Measurements from ENCODE around the gene NSUN4. TPM values are rescaled to one million over a fixed set of nuclear protein-coding genes. Genes with fewer than 3 reads are reported as not detected.
"Not testable (repeated sequence)": the region's sequence is repeated elsewhere in the genome, so short reads cannot be mapped to it uniquely, and the experiment has no call there.

Gene NSUN4
- total RNA-seq, 1 donor from 2014 or later: 18.5 TPM

DNA sequence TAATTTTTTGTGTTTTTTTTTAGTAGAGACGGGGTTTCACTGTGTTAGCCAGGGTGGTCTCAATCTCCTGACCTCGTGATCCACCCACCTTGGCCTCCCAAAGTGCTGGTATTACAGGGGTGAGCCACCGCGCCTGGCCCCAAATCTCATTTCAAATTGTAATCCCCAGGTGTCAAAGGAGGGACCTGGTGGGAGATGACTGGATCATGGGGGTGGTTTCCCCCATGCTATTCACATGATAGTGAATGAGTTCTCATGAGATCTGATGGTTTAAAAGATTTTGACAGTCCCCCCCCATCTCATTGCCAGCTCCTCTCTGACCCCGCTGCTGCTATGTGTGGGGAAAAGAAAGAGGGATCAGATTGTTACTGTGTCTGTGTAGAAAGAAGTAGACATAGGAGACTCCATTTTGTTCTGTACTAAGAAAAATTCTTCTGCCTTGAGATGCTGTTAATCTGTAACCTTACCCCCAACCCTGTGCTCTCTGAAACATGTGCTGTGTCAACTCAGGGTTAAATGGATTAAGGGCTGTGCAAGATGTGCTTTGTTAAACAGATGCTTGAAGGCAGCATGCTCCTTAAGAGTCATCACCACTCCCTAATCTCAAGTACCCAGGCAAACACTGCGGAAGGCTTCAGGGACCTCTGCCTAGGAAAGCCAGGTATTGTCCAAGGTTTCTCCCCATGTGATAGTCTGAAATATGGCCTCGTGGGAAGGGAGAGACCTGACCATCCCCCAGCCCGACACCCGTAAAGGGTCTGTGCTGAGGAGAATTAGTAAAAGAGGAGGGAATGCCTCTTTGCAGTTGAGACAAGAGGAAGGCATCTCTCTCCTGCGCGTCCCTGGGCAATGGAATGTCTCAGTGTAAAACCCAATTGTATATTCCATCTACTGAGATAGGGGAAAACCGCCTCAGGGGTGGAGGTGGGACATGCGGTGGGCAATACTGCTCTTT lies 20.4 kb upstream of the NSUN4 start:
- intact Hi-C loops (cut with DNase I); DNase-seq (ENCODE audit: low spot score): not testable (repeated sequence)

GRCh38 chr1:46322191-46322590 lies 18.4 kb upstream of the NSUN4 start:
- DNase-seq (ENCODE audit: low spot score); intact Hi-C loops (cut with DNase I): not testable (repeated sequence)

GRCh38 chr1:46325285-46326076 lies 15.1 kb upstream of the NSUN4 start:
- intact Hi-C loops (cut with DNase I); DNase-seq (ENCODE audit: low spot score): not testable (repeated sequence)

- intact Hi-C loops (cut with DNase I); DNase-seq (ENCODE audit: low spot score): not testable (repeated sequence)
These were observed 12.4 kb upstream of the NSUN4 start for GRCh38 chr1:46328182-46328581.

DNA sequence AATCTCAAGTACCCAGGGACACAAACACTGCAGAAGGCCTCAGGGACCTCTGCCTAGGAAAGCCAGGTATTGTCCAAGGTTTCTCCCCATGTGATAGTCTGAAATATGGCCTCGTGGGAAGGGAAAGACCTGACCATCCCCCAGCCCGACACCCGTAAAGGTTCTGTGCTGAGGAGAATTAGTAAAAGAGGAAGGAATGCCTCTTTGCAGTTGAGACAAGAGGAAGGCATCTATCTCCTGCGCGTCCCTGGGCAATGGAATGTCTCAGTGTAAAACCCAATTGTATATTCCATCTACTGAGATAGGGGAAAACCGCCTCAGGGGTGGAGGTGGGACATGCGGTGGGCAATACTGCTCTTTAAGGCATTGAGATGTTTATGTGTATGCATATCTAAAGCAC lies 10.8 kb upstream of the NSUN4 start:
- DNase-seq (ENCODE audit: low spot score); intact Hi-C loops (cut with DNase I): not testable (repeated sequence)

GRCh38 chr1:46330381-46330780 lies 10.2 kb upstream of the NSUN4 start:
- intact Hi-C loops (cut with DNase I); DNase-seq (ENCODE audit: low spot score): not testable (repeated sequence)

- DNase-seq (ENCODE audit: low spot score); intact Hi-C loops (cut with DNase I): not testable (repeated sequence)
These were observed 8.6 kb upstream of the NSUN4 start for GRCh38 chr1:46331786-46332540.

GRCh38 chr1:46333300-46334029 lies 7.1 kb upstream of the NSUN4 start:
- intact Hi-C loops (cut with DNase I): no loop called here
- no peak for DNase-seq (ENCODE audit: low spot score)

DNA sequence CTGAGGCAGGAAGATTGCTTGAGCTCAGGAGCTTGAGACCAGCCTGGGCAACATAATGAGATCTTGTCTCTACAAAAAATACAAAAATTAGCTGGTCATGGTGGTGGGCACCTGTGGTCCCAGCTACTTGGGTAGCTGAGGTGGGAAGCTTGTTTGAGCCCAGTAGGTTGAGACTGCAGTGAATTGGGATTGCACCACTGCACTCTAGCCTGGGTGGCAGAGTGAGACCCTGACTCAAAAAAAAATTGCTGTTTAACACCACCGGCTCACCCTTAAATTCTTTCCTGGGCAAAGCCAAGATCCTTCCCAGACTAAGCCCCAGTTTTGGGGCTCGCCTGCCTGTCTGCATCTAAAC lies 6.6 kb upstream of the NSUN4 start:
- intact Hi-C loops (cut with DNase I): no loop called here

GRCh38 chr1:46335081-46335480 lies 5.5 kb upstream of the NSUN4 start:
- no peak for DNase-seq (ENCODE audit: low spot score)
- intact Hi-C loops (cut with DNase I): no loop called here

More for the DNA sequence above, 6.6 kb upstream of the NSUN4 start:
- DNase-seq (ENCODE audit: low spot score): no peak

DNA sequence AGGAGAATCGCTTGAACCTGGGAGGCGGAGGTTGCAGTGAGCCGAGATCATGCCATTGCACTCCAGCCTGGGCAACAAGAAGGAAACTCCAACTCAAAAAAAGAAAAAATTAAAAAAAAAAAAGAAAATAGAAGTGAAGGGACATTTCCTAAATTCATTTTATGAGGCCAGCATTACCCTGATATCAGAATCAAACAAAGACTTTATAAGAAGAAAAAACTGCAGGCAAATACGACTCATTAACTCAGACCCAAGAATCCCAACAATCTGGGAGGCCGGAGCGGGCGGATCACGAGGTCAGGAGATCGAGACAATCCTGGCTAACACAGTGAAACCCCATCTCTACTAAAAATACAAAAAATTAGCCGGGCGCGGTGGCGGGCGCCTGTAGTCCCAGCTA lies 3.2 kb upstream of the NSUN4 start:
- intact Hi-C loops (cut with DNase I); DNase-seq (ENCODE audit: low spot score): not testable (repeated sequence)

DNA sequence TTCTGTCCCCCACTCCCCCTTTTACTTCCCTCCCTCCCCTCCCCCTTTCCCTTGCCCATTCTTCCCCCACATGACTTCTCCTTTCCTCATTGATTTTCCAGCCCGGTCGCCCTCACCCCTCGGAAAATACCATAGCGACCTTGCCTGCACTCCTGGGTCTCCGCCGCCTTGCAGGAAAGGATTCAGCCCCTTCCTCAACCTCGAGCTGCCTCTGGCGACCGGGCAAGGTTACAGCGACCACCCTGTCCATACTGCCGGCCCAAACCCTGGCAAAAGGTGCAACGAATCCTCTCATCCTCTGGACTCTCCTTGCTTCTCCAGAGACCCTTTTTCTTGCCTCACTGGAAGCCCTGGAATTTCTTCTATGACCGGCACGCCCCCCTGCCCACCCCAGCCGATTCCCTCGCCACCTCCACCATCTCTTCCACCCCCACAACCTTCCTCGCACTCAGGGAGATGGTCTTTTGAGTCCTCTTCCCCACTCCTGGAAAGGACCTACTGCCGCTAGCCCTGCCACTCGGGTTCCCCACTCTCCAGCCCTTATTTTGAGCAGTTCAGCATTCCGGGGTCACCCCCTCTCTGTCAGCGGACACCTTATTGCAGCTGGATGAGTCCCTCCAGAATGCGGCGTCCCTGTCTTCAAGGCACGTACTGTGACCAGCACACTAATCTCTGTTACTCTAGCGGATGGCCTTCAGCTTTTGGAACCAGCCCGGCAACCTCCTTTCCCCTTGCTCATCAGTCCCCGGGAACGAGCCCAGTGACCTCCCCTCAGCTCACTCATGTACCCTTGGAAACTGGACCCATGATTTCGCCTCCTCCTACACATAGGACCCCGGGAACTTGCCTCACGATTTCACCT lies 846 bp downstream of the NSUN4 start:
- no peak for DNase-seq (ENCODE audit: low spot score)
- intact Hi-C loops (cut with DNase I): loop anchor here (5.0 kb wide), 1 partner anchor 94 kb away; the partner anchor contains the start of gene RAD54L

GRCh38 chr1:46342084-46342656 lies 1.6 kb downstream of the NSUN4 start:
- no peak for DNase-seq (ENCODE audit: low spot score)
- intact Hi-C loops (cut with DNase I): loop anchor here (5.0 kb wide), 1 partner anchor 95 kb away; the partner anchor contains the start of gene RAD54L

GRCh38 chr1:46342677-46343350 lies 2.2 kb downstream of the NSUN4 start:
- no peak for DNase-seq (ENCODE audit: low spot score)
- intact Hi-C loops (cut with DNase I): loop anchor here (5.0 kb wide), 1 partner anchor 96 kb away; the partner anchor contains the start of gene RAD54L

GRCh38 chr1:46343351-46343695 lies 2.7 kb downstream of the NSUN4 start:
- no peak for DNase-seq (ENCODE audit: low spot score)
- intact Hi-C loops (cut with DNase I): loop anchor here (5.0 kb wide), 1 partner anchor 96 kb away; the partner anchor contains the start of gene RAD54L

- intact Hi-C loops (cut with DNase I): loop anchor here (5.0 kb wide), 1 partner anchor 96 kb away; the partner anchor contains the start of gene RAD54L
- DNase-seq (ENCODE audit: low spot score): no peak
These were observed 3.1 kb downstream of the NSUN4 start for GRCh38 chr1:46343705-46344104.

DNA sequence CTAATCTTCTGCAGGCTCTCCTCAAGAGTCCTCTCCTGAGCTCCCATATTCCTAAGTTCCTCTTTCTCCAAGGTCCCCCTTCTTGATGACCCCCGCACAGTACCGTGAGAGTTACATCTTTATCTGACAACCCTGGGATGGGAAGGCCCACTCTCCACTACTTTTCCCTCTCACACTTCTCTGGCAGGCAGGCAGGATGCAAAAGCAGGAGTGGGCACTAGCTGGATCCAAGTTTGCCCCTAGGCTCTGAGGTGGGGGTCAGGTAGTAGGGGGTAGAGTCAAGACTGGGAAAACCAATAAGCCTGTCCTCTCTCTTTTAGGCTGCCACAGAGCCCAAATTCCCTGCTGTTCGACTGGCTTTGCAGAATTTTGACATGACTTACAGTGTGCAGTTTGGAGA lies 3.9 kb downstream of the NSUN4 start:
- DNase-seq (ENCODE audit: low spot score): no peak
- intact Hi-C loops (cut with DNase I): loop anchor here (5.0 kb wide), 1 partner anchor 97 kb away; the partner anchor contains the start of gene RAD54L
